HCT116 (cell line): Measurements from ENCODE around the gene GTF2H3.

Experiments
- EZH2phosphoT487 ChIP-seq: fragments of 200-600 bp; IDR thresholded peaks from 2 replicates; pipeline ENCODE4 v1.6.1; 2018; ENCODE audit warnings: antibody characterized with exemption, borderline replicate concordance
- POLR2A ChIP-seq: IDR thresholded peaks from 2 replicates; pipeline ENCODE4 v1.7.0; 2011; ENCODE audit warnings: borderline replicate concordance; ENCODE audit not compliant: insufficient read depth, insufficient read length; ENCODE audit errors: extremely low read depth
- POLR2AphosphoS5 ChIP-seq: IDR thresholded peaks from 2 replicates; pipeline ENCODE4 v1.6.1; 2011; ENCODE audit warnings: mild to moderate bottlenecking, low read depth, low read length, moderate library complexity
- RAD21 ChIP-seq: IDR thresholded peaks from 2 replicates; pipeline ENCODE4 v1.6.1; 2012; ENCODE audit warnings: low read depth, mild to moderate bottlenecking
- SIN3A ChIP-seq: IDR thresholded peaks from 2 replicates; pipeline ENCODE4 v1.6.1; 2012; ENCODE audit warnings: low read depth
- YY1 ChIP-seq: IDR thresholded peaks from 2 replicates; pipeline ENCODE4 v1.6.1; 2011; ENCODE audit warnings: low read length, low read depth, moderate library complexity, mild to moderate bottlenecking; ENCODE audit not compliant: insufficient replicate concordance; ENCODE audit errors: extremely low read depth
- ZFX ChIP-seq: fragments of 450-650 bp; IDR thresholded peaks from 2 replicates; pipeline ENCODE4 v1.6.1; 2017
- ZNF274 ChIP-seq: fragments of 200-500 bp; sonication (Bioruptor generic); IDR thresholded peaks from 2 replicates; pipeline ENCODE4 v1.6.1; 2014; ENCODE audit warnings: mild to moderate bottlenecking, low read depth, low read length, inconsistent platforms
- TF ChIP-seq, protein P1 (sequence below), 3 experiments: fragments of 200-600 bp in 1 of 3; sonication (generic) in 1 of 3; IDR thresholded peaks in 2 of 3; conservative IDR thresholded peaks in 1 of 3; 2 replicates each; pipeline ENCODE4 v1.5.1; 2012 to 2017; ENCODE audit warnings: low read depth in 2 of 3, low read length in 2 of 3, antibody characterized with exemption in 1 of 3, borderline replicate concordance in 1 of 3, control low read depth in 1 of 3, mild to moderate bottlenecking in 1 of 3, mixed read lengths in 1 of 3, mixed run types in 1 of 3, moderate library complexity in 1 of 3; ENCODE audit not compliant: insufficient read depth in 1 of 3
- TF ChIP-seq, protein P2 (sequence below): IDR thresholded peaks from 2 replicates; pipeline ENCODE4 v1.6.1; 2012

DNA sequence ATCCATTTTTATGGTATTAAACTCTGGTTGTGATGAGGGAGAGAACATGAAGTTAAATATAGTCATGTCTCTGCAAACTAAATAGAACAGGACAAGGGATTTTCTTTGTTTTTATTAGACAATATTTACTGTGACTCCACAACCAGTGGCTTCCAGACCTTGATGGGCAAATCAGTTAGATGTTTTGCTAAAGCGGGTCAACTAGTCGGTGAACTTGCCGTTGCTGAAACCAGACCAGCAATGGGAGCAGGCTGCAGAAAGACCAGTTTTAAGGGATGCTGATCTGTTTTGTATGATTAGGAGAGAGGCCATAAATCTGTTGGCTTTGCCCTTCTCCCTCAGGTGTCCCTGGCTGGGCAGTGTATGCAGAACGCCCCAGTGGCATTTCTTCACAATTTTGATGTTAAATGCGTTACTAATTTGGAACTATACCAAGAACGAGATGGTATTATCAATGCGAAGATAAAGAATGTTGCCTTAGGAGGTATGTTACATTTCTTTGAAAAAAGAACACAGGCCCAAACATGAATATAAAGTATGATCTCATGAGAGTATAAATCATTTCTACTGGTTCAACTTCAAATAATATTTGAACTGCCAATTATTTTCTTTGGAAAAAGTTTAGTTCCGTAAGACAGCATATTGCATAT, 56.7 kb downstream of the GTF2H3 start:
- TF ChIP-seq POLR2A: no peak
- TF ChIP-seq SIN3A: no peak
- TF ChIP-seq, protein P1, sequence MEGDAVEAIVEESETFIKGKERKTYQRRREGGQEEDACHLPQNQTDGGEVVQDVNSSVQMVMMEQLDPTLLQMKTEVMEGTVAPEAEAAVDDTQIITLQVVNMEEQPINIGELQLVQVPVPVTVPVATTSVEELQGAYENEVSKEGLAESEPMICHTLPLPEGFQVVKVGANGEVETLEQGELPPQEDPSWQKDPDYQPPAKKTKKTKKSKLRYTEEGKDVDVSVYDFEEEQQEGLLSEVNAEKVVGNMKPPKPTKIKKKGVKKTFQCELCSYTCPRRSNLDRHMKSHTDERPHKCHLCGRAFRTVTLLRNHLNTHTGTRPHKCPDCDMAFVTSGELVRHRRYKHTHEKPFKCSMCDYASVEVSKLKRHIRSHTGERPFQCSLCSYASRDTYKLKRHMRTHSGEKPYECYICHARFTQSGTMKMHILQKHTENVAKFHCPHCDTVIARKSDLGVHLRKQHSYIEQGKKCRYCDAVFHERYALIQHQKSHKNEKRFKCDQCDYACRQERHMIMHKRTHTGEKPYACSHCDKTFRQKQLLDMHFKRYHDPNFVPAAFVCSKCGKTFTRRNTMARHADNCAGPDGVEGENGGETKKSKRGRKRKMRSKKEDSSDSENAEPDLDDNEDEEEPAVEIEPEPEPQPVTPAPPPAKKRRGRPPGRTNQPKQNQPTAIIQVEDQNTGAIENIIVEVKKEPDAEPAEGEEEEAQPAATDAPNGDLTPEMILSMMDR (IDR thresholded peaks at IDR 0.05 in 2 of 3, conservative IDR thresholded peaks at IDR 0.05 in 1 of 3; ENCODE audit: borderline replicate concordance in 1 of 3, insufficient read depth in 1 of 3, low read depth in 2 of 3, low read length in 2 of 3): no peak
- no peak for TF ChIP-seq RAD21
- TF ChIP-seq, protein P2, sequence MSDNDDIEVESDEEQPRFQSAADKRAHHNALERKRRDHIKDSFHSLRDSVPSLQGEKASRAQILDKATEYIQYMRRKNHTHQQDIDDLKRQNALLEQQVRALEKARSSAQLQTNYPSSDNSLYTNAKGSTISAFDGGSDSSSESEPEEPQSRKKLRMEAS: no peak
- no peak for TF ChIP-seq EZH2phosphoT487
- no peak for TF ChIP-seq YY1
- no peak for TF ChIP-seq ZFX
- TF ChIP-seq ZNF274: no peak
- no peak for TF ChIP-seq POLR2AphosphoS5
